NCI-H2171 (cell line): Measurements from ENCODE around the gene SMCHD1.
"Not testable (repeated sequence)": the region's sequence is repeated elsewhere in the genome, so short reads cannot be mapped to it uniquely, and the experiment has no call there.

Experiments used
- DNase-seq: peaks from one replicate; lab custom pipeline; 2025; lab: John Stamatoyannopoulos, UW

Gene SMCHD1

GRCh38 chr18:2716394-2717326 lies 61.1 kb downstream of the SMCHD1 start:
- no peak for DNase-seq

GRCh38 chr18:2717407-2717806 lies 61.9 kb downstream of the SMCHD1 start:
- DNase-seq = no peak

GRCh38 chr18:2719040-2719439 lies 63.5 kb downstream of the SMCHD1 start:
- DNase-seq = no peak

- no peak for DNase-seq
Measured at GRCh38 chr18:2723207-2723606, 67.7 kb downstream of the SMCHD1 start.

- no peak for DNase-seq
Measured at GRCh38 chr18:2729757-2730156, 74.2 kb downstream of the SMCHD1 start.

GRCh38 chr18:2736823-2737222 lies 81.3 kb downstream of the SMCHD1 start:
- no peak for DNase-seq

GRCh38 chr18:2740082-2740481 lies 84.6 kb downstream of the SMCHD1 start:
- DNase-seq = not testable (repeated sequence)

- DNase-seq = no peak
Measured at GRCh38 chr18:2746274-2746673, 90.7 kb downstream of the SMCHD1 start.

GRCh38 chr18:2758309-2758708 lies 102.8 kb downstream of the SMCHD1 start:
- DNase-seq = no peak

- no peak for DNase-seq
Measured at GRCh38 chr18:2774669-2775068, 119.1 kb downstream of the SMCHD1 start.

GRCh38 chr18:2776601-2777000 lies 121.1 kb downstream of the SMCHD1 start:
- DNase-seq = no peak

- no peak for DNase-seq
Measured at GRCh38 chr18:2777241-2777640, 121.7 kb downstream of the SMCHD1 start.

GRCh38 chr18:2780750-2781149 lies 125.2 kb downstream of the SMCHD1 start:
- DNase-seq = no peak

- DNase-seq = no peak
Measured at GRCh38 chr18:2787225-2787624, 131.7 kb downstream of the SMCHD1 start.

- DNase-seq = no peak
Measured at GRCh38 chr18:2792395-2792794, 136.9 kb downstream of the SMCHD1 start.

GRCh38 chr18:2794159-2794558 lies 138.6 kb downstream of the SMCHD1 start:
- peak; percentile 4 for DNase-seq

- DNase-seq = no peak
Measured at GRCh38 chr18:2797951-2798350, 142.4 kb downstream of the SMCHD1 start.

GRCh38 chr18:2799369-2799768 lies 143.8 kb downstream of the SMCHD1 start:
- DNase-seq = no peak

GRCh38 chr18:2805970-2806943 lies 150.7 kb downstream of the SMCHD1 start:
- DNase-seq = no peak

- not testable (repeated sequence) for DNase-seq
Measured at GRCh38 chr18:2808640-2809039, 153.1 kb downstream of the SMCHD1 start.

GRCh38 chr18:2809666-2810183 lies 154.2 kb downstream of the SMCHD1 start:
- DNase-seq = not testable (repeated sequence)

GRCh38 chr18:2811416-2811815 lies 155.9 kb downstream of the SMCHD1 start:
- no peak for DNase-seq
